MM.1S (cell line): ENCODE measurements around the gene GPR161.

Experiments
- EZH2phosphoT487 ChIP-seq: fragments of 300-600 bp; sonication (generic); IDR thresholded peaks from 2 replicates; pipeline ENCODE4 v1.6.1; 2018; ENCODE audit warnings: antibody characterized with exemption, low read length
- TF ChIP-seq, protein P1 (sequence below): fragments of 300-600 bp; sonication (generic); IDR thresholded peaks from 2 replicates; pipeline ENCODE4 v1.5.1; 2016; ENCODE audit warnings: antibody characterized with exemption, low read length, mixed read lengths

DNA sequence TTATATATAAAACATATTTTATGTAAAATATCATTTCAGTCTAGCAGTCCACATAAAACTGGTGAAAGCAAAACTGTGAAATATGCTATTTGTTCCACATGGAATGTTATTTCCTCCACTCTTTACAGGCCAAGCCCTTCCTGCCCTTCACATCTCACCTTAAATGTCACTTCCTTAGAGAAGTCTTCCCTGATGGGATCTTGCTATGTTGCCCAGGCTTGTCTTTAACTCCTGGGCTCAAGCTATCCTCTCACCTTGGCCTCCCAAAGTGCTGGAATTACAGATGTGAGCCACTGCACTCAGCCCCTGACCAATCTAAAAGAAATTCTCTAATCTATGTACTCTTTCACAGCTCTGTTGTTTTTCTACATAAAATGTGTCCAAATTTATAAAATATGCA is 2.3 kb upstream of the GPR161 start:
- TF ChIP-seq, protein P1, sequence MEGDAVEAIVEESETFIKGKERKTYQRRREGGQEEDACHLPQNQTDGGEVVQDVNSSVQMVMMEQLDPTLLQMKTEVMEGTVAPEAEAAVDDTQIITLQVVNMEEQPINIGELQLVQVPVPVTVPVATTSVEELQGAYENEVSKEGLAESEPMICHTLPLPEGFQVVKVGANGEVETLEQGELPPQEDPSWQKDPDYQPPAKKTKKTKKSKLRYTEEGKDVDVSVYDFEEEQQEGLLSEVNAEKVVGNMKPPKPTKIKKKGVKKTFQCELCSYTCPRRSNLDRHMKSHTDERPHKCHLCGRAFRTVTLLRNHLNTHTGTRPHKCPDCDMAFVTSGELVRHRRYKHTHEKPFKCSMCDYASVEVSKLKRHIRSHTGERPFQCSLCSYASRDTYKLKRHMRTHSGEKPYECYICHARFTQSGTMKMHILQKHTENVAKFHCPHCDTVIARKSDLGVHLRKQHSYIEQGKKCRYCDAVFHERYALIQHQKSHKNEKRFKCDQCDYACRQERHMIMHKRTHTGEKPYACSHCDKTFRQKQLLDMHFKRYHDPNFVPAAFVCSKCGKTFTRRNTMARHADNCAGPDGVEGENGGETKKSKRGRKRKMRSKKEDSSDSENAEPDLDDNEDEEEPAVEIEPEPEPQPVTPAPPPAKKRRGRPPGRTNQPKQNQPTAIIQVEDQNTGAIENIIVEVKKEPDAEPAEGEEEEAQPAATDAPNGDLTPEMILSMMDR: no peak
- no peak for TF ChIP-seq EZH2phosphoT487
